GM23248 (cell line): Measurements from ENCODE around the gene HSD17B13.

Experiments
- EZH2 ChIP-seq: fragments of 200-600 bp; sonication (generic); IDR thresholded peaks from 2 replicates; pipeline ENCODE4 v1.6.1; 2018; ENCODE audit warnings: antibody characterized with exemption, mild to moderate bottlenecking; ENCODE audit not compliant: insufficient read depth, poor library complexity, severe bottlenecking
- EZH2phosphoT487 ChIP-seq: fragments of 200-600 bp; sonication (generic); IDR thresholded peaks from 2 replicates; pipeline ENCODE4 v1.6.1; 2018; ENCODE audit warnings: antibody characterized with exemption, moderate library complexity, mild to moderate bottlenecking, low read depth; ENCODE audit not compliant: insufficient read depth

DNA sequence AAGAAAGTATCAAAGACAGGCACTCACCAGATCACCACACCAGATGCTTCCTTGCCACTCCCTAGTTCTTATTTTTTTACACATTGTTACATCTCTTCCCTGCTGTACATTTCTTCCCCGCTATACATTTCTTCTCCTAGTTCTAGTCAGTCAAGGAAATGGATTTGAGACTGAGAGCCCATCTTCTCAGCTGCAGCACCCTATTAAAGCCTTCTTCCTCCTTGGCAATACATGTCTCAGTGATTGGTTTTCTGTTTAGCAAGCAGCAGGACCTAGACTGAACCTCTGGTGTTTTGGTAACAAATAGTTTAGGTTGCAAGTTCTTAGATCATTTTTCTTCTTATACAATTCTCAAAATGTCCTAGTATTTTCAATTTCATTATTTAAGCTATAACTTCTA is 66.9 kb downstream of the HSD17B13 start:
- TF ChIP-seq EZH2 (no peak), EZH2phosphoT487 (no peak)
